GM23338 (cell line): ENCODE measurements around the gene FTCD. TPM values are rescaled to one million over a fixed set of nuclear protein-coding genes. Genes with fewer than 3 reads are reported as not detected.

ENCODE experiments used
- ATAC-seq: fragments of 200-7000 bp; cut with Tn5 transposase; 3 replicates; pipeline ENCODE4 v1.9.1; 2020
- DNase-seq: peaks from one replicate; pipeline ENCODE4 v3.0.0-alpha.2; 2015; ENCODE audit warnings: low spot score
- H2AFZ ChIP-seq: fragments of 200-600 bp; sonication (generic); 2 replicates; pipeline ENCODE4 v1.8.0; 2016; ENCODE audit warnings: antibody characterized with exemption, mild to moderate bottlenecking, moderate library complexity
- H3F3A ChIP-seq: fragments of 200-600 bp; sonication (generic); replicated peaks from 2 replicates; pipeline ENCODE4 v1.8.0; 2017; ENCODE audit warnings: antibody characterized with exemption, mixed run types, low read depth
- H3K27ac ChIP-seq: fragments of 200-600 bp; sonication (generic); 2 replicates; pipeline ENCODE4 v1.6.1; 2016; ENCODE audit warnings: low read depth
- H3K27me3 ChIP-seq: fragments of 200-600 bp; sonication (generic); 2 replicates; pipeline ENCODE4 v1.8.0; 2016; ENCODE audit warnings: mild to moderate bottlenecking, mixed run types, moderate library complexity; ENCODE audit not compliant: insufficient read depth
- H3K36me3 ChIP-seq: fragments of 200-600 bp; sonication (generic); 2 replicates; pipeline ENCODE4 v1.8.0; 2016; ENCODE audit warnings: mild to moderate bottlenecking; ENCODE audit not compliant: insufficient read depth
- H3K4me1 ChIP-seq: fragments of 200-600 bp; sonication (generic); 2 replicates; pipeline ENCODE4 v1.8.0; 2016; ENCODE audit warnings: mild to moderate bottlenecking, moderate library complexity; ENCODE audit not compliant: insufficient read depth
- H3K4me2 ChIP-seq: fragments of 200-600 bp; sonication (generic); 2 replicates; pipeline ENCODE4 v1.7.1; 2017; ENCODE audit warnings: mixed run types
- H3K4me3 ChIP-seq: fragments of 200-600 bp; sonication (generic); 2 replicates; pipeline ENCODE4 v1.6.1; 2016; ENCODE audit warnings: mixed run types
- H3K79me2 ChIP-seq: fragments of 200-600 bp; sonication (generic); replicated peaks from 2 replicates; pipeline ENCODE4 v1.8.0; 2017; ENCODE audit warnings: mild to moderate bottlenecking; ENCODE audit not compliant: insufficient read depth
- H3K9me2 ChIP-seq: fragments of 200-600 bp; sonication (generic); 2 replicates; pipeline ENCODE4 v1.8.0; 2017; ENCODE audit not compliant: insufficient read depth
- H4K20me1 ChIP-seq: fragments of 200-600 bp; sonication (generic); replicated peaks from 2 replicates; pipeline ENCODE4 v1.8.0; 2017; ENCODE audit warnings: mild to moderate bottlenecking; ENCODE audit not compliant: insufficient read depth
- H3K27ac Mint-ChIP-seq: 2 replicates; pipeline ENCODE4 v1.8.0; 2020; ENCODE audit warnings: inconsistent platforms, mild to moderate bottlenecking, moderate library complexity, mixed read lengths
- H3K27me3 Mint-ChIP-seq: 3 replicates; pipeline ENCODE4 v1.8.0; 2022; ENCODE audit warnings: low read depth, mild to moderate bottlenecking, moderate library complexity, mixed read lengths, inconsistent platforms; ENCODE audit not compliant: insufficient read depth, poor library complexity
- H3K36me3 Mint-ChIP-seq: 3 replicates; pipeline ENCODE4 v1.8.0; 2021; ENCODE audit warnings: low read depth, mild to moderate bottlenecking, inconsistent platforms, moderate library complexity, mixed read lengths
- H3K4me1 Mint-ChIP-seq: 3 replicates; pipeline ENCODE4 v1.8.0; 2020; ENCODE audit warnings: mild to moderate bottlenecking, inconsistent platforms, mixed read lengths
- H3K4me3 Mint-ChIP-seq: 3 replicates; pipeline ENCODE4 v1.8.0; 2021; ENCODE audit warnings: moderate library complexity, mild to moderate bottlenecking, inconsistent platforms, mixed read lengths
- H3K9me3 Mint-ChIP-seq: 3 replicates; pipeline ENCODE4 v1.8.0; 2020; ENCODE audit warnings: moderate library complexity, mild to moderate bottlenecking, inconsistent platforms, mixed read lengths
- CTCF ChIP-seq, 2 experiments: fragments of 200-600 bp in 1 of 2; sonication (generic) in 1 of 2; conservative IDR thresholded peaks; 2 replicates each; pipeline versions ENCODE4 v1.5.1 to v1.6.1; 2016 to 2017; ENCODE audit warnings: antibody characterized with exemption in 2 of 2, low read depth in 2 of 2, mild to moderate bottlenecking in 2 of 2, moderate library complexity in 1 of 2
- ZNF462 ChIP-seq: fragments of 250-450 bp; sonication (Bioruptor Pico); IDR thresholded peaks from 2 replicates; pipeline ENCODE4 v1.5.0; 2020; ENCODE audit warnings: mild to moderate bottlenecking, moderate library complexity
- polyA plus RNA-seq: library from polyadenylated mRNA; unstranded; fragments of >200 nt; fragmentation: Nextera tagmentation; extraction: Ambion mirVana; gene quantifications from 2 replicates; pipeline ENCODE4 v1.2.1, GENCODE V29; 2016
- total RNA-seq: library from RNA; depleted of rRNA; stranded (reverse); fragments of >200 nt; shearing (Covaris generic); gene quantifications from 2 replicates; pipeline ENCODE4 v1.2.3, GENCODE V29; 2014
- TF ChIP-seq, protein P1 (sequence below): IDR thresholded peaks from one replicate; pipeline ENCODE4 v1.6.1; 2018; ENCODE audit warnings: antibody characterized with exemption; ENCODE audit not compliant: unreplicated experiment

Gene FTCD
- total and polyA plus RNA-seq, 2 experiments from 2014 or later: 0.90 to 2.3 TPM

DNA sequence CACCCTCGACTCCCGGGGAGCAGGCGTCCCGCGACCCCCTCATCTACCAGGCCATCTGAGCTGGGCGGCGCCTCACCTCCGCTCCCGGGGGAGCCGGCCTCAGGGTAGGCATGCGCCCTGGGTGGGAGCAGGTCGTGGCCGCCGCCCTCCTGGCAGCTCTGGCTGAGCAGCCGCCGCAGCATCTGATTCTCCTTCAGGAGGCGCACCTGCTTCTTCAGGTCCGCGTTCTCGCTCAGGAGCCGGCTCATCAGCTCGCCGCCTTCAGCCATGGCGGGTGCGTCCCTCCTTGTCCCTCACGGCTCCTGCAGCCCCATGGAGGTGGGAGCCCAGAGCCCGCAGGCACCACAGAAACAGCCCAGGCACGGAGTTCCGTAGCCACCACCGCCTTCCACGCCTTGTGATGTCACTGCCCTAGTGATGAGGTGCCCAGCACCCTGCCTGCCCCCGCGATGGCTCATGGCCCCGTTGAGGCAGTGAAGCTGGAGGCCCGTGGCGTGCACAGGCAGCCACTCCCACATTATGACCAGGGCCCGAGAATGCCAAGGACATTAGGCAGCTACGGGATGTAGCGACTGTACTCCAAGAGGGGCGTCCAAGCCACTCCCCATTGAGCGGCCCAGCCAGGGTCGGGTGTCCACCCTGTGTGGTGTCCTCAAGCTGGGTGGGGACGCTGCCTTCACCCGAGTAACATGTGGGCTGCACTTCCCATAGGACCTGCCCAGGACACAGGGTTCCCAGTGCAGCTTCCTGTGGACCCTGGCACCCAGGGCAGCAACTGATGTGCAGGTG lies 27.4 kb upstream of the FTCD start:
- Histone ChIP-seq H3K4me1 (peaks cover 8% of the 10 kb centered on the region; the same call in 1 of the 2 replicates), H3K36me3 (no peaks in the 10 kb centered on the region), H3K27ac (no peak overlapping the region), H3F3A (0 out of 2 replicates have a peak, but pooled peaks cover 2% of the 10 kb centered on the region), H3K27me3 (no peaks in the 10 kb centered on the region), H3K79me2 (peaks cover 26% of the 10 kb centered on the region), H2AFZ (no peak overlapping the region), H4K20me1 (no peaks in the 10 kb centered on the region), H3K4me2 (0 out of 2 replicates have a peak overlapping the region, but pooled peaks have one; percentile 43), H3K4me3 (peak overlapping the region; percentile 28; the same call in 1 of the 2 replicates), H3K9me2 (no peaks in the 10 kb centered on the region)
- ATAC-seq: peak; percentile 2; the same call in 1 of the 3 replicates
- TF ChIP-seq CTCF (conservative IDR thresholded peaks at IDR 0.05; ENCODE audit: low read depth in 2 of 2) (peak in 1 of 2 experiments; percentile 30; a peak in 2 of 4 replicates), ZNF462 (CRISPR knock-in tag) (no peak)
- TF ChIP-seq, protein P1, sequence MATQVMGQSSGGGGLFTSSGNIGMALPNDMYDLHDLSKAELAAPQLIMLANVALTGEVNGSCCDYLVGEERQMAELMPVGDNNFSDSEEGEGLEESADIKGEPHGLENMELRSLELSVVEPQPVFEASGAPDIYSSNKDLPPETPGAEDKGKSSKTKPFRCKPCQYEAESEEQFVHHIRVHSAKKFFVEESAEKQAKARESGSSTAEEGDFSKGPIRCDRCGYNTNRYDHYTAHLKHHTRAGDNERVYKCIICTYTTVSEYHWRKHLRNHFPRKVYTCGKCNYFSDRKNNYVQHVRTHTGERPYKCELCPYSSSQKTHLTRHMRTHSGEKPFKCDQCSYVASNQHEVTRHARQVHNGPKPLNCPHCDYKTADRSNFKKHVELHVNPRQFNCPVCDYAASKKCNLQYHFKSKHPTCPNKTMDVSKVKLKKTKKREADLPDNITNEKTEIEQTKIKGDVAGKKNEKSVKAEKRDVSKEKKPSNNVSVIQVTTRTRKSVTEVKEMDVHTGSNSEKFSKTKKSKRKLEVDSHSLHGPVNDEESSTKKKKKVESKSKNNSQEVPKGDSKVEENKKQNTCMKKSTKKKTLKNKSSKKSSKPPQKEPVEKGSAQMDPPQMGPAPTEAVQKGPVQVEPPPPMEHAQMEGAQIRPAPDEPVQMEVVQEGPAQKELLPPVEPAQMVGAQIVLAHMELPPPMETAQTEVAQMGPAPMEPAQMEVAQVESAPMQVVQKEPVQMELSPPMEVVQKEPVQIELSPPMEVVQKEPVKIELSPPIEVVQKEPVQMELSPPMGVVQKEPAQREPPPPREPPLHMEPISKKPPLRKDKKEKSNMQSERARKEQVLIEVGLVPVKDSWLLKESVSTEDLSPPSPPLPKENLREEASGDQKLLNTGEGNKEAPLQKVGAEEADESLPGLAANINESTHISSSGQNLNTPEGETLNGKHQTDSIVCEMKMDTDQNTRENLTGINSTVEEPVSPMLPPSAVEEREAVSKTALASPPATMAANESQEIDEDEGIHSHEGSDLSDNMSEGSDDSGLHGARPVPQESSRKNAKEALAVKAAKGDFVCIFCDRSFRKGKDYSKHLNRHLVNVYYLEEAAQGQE: no peak
- Mint-ChIP-seq H3K4me1 (peaks cover 20% of the 10 kb centered on the region), H3K36me3 (peaks cover 7% of the 10 kb centered on the region), H3K27ac (no peak overlapping the region), H3K27me3 (peaks cover 9% of the 10 kb centered on the region), H3K9me3 (no peaks in the 10 kb centered on the region), H3K4me3 (peak overlapping the region; percentile 71)
- DNase-seq: peak; percentile 53
